GM21526 (cell line): ENCODE data around the gene SSBP3.

Source experiments
- ATAC-seq: cut with Tn5 transposase; IDR thresholded peaks from one replicate; pipeline ENCODE4 v1.9.1; 2021; ENCODE audit warnings: moderate library complexity; ENCODE audit not compliant: unreplicated experiment, low FRiP score

Gene SSBP3

DNA sequence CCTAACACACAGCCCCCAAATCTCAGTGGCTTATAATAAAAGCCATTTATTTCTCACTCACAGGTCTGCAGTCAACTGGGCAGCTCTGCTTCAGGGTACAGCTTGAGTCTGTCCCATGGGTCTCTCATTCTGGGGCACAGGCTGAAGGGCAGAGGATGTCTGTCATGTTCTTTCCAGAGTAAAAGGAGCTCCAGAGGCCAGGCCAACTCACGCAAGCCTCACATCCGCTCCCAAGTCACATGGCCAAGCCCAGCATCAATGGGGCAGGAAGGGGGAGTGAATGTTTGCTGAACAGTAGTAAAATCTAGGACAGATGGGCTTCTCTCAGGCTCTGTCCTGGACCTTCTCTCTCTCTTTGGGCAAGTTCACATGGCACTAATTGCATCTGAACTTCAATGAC is 7.1 kb upstream of the SSBP3 start:
- no peak for ATAC-seq

DNA sequence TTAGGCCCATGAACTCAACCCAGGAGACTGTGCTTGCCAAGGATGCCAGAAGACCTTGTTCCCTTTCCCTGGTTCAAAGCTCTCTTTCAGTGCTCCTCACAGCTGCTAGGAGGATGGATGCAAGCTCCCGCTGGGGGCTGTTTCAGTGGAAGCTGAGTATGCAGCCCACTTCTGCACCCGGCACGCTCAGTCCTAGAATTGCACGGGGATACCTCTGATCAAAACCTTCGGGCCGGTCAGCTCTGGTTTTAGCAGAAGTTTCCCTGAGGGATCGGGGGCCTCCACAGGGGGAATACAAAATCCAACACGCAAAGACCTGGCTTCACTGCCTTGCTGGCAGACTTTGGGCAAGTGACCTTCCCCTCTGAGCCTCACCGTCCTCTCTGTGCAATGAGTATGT is 4.2 kb upstream of the SSBP3 start:
- ATAC-seq, result no peak

DNA sequence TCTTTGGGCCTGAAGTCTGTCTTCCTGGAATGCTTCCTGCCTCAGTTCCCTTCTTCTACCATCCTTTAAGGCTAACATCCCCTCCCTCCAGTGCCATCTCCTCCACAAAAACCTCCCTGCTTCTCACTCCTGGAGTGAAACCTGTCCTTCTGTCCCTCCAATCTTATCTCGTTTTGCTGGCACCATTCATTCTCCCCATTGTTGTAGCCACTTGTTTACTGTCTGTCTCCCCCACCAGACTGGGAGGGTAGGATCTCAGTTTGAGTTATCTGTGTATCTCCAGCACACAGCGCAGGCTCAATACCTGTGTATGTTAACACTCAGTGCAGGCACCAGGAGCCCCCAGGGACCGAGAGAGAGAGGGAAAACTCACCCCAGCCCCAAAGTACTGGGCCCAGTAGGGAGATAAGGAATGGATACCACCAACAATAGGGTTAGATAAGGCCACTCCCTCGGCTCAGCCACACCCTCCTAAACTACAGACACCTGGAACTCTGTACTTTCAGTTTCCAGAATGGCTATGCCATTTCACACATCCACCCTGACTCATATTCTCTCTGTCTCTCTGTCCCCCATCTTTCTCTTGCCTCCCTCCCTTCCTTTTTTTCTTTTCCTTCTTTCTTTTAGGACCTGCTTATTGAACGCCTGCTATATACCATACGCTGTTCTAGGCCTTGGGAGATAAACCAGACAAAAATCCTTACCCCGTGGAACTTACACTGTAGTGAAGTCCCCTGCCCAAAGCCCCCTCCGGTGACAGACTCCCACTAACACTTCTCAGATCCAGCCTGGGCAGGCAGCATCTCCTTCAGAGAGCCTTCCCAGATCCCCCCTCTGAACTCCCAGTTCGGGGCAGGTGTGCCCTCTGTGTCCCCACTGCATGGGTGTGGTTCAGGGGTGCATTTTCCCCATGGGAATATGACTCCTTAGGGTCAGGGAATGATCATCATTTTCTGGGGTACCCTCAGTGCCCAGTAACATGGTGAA is 3.3 kb upstream of the SSBP3 start:
- peak; percentile 40 for ATAC-seq

GRCh38 chr1:54408147-54409066 is 2.2 kb upstream of the SSBP3 start:
- no peak for ATAC-seq

- ATAC-seq, result peak; percentile 33
Measured at GRCh38 chr1:54407404-54408146, 1.4 kb upstream of the SSBP3 start.

DNA sequence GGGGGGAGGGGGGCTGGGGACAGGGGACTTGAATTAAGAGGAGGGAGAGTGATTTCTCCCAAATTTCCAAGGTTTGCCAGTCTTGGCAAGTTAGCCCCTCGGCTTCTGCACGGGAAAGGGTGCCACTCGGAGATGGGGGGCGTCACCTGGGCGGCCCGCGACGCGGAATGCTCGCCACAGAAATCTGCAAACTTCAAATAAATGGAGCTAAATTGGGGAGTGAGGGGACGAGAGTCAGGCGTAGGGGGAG is 885 bp upstream of the SSBP3 start:
- no peak for ATAC-seq

GRCh38 chr1:54405898-54406293 is 298 bp downstream of the SSBP3 start:
- no peak for ATAC-seq

GRCh38 chr1:54404939-54405897 is 976 bp downstream of the SSBP3 start:
- no peak for ATAC-seq

DNA sequence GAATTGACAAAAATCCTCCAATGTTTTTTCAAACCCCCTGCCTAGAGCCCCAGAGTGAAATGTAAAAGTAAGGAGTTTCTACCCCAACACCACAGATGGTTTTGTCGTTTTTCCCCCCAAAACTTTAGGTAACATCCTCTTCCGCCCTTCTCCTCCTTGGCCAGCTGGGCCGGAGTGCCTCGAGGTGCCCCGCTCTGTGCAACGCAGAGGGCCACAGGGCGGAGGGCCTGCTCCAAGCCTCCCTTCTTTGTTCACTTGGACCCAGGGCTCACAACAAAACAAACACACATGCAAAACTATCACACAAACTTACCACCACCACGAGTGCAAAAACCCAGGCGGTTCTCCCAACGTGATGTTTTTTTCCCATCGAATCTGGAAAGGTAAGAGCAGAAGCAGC is 1.9 kb downstream of the SSBP3 start:
- no peak for ATAC-seq

DNA sequence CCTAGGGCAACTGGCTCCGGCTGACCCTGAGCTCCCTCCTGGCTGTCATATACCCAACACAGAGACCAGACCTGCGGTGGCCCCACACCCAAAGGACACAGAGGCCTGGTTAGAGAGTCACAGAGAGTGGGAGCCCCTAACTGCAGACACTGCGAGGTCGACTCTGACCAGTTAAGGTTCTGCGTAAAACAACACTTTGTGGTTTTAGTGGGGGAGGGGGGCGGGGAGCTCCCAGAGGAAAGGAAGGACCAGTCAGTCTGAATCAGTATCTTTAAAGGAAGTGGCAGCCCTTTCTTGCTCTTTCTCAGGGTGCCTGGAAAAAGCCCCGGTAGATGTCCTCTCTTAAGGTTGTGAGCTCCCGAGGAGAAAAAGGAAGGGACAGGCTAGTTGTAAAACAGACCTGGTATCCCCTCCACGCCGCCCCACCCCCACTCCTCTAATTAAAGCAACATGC is 2.4 kb downstream of the SSBP3 start:
- no peak for ATAC-seq

DNA sequence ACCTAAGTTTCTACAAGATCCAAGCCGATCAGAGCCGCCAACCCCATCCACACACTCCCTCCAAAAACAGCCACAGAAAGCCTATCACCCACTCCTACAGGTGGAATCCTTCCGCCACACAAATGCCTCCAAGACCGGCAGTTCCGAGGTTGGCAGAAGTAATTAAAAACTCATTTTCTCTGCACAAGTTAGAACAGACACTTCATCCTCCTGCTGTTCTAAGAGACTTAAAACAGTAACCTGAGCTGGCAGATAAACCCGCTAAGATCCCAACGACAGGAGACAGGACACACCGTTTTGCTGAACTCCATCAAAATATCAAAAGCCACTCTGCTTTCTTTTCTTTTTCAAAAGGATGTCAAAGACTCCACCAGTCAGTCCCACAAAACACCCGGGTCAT is 2.8 kb downstream of the SSBP3 start:
- no peak for ATAC-seq

GRCh38 chr1:54402896-54403295 is 3.3 kb downstream of the SSBP3 start:
- no peak for ATAC-seq

DNA sequence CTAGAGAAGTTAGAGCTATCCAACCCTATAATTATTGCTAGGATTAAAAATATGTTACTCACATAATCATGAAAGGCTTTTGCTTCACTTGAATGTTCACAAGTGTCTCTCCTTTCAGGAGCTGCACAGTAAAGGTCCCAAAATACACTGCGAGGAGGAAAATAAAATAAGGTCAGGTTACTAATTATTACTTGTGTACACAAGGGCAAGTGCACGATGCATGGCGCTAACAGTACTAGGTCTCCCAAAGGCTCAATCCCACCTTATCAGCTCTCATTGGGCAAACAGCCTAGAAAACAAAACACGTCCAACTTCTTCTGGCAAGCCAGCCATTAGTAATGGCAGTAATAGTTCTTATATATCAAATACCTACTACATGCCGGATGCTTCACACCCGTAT is 4.4 kb downstream of the SSBP3 start:
- no peak for ATAC-seq

DNA sequence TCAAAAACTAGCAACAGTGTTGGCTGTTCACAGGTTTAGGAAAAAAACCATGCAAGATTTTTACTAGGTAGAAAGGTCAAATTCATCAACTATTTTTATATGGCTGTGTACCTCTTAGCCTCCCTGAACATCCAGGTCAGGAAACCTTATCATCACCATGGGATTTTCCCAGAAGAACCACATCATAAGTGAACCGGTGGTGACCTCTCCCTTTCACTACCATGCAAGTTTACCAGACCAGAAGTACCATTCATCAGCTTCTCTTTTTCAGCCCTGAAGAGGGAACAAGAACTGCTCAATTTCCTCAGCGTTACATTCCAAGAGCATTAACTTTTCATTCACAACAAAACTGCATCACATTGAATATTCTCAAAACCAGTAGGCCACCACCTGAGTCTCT is 5.9 kb downstream of the SSBP3 start:
- ATAC-seq, result no peak

DNA sequence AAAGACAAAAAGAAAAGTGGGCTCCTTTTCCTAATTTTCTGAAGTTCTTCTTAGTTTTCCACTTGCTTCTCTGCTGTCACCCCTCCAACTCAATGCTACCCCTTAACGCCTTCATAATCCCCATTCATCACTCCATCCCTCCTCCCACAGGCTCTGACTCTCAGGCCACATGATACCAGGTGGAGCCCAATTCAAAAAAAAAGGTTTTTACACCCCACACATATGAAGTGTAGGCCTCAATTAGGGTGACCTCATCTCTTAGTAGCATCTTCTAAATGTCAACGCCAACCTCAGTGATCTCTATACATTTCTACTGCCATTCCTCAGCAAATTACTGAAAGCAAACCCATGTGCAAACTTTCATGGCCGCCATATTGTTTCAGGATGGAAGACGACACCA is 6.4 kb downstream of the SSBP3 start:
- ATAC-seq, result no peak

DNA sequence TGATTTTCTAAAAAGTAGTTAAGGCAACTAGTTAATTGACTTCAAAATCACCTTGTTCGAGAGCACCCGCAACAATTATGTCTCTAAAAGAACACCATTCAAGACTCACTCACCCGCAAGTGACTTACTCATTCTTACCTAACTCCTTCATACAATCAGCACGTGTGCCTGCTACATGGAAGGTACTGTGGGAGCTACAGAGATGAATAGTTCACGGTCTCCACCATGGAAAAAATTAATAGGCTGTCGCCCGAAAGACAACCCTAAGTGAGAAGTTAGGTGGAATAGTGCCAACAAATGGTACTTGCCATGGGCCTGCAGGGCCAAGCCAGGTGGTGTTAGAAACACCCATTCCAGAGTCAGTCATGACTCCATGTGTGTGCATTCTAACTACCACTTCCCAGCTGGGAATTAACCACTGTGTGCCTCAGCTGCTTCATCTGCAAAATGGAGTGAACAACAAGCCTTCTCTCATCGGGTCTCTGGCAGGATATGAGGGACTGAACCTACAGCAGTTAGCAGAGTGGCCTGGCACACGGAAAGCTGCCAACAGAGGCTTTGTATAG is 7.1 kb downstream of the SSBP3 start:
- no peak for ATAC-seq

DNA sequence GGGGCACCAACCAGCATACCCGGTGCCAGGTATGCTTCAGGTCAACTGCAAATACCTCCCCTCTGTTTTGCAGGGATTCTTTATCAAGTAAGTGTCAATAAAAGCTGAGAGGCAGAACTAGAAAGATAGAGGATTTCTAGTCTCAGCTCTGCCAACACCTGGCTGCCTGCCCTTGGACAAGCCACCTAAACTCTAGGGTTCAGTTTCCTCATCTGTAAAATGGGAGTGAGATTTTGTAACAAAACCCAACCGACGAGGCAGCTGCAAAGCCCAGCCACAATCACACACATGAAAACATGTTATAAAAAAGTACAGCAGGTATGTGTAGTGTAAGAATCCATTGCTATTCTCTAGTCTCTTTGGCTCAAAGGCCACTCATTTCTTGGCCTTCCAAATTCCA is 8.2 kb downstream of the SSBP3 start:
- ATAC-seq, result no peak

GRCh38 chr1:54397090-54397591 is 9.1 kb downstream of the SSBP3 start:
- ATAC-seq, result no peak

- no peak for ATAC-seq
Measured at GRCh38 chr1:54396261-54396933, 9.8 kb downstream of the SSBP3 start.
